Body of pancreas (tissue), 4 donors: ENCODE measurements around the gene BMP10.

Source experiments
- CTCF ChIP-seq, 7 experiments: fragments of 450-650 bp in 4 of 7; fragments of 200-600 bp in 3 of 7; sonication (generic) in 3 of 7; IDR thresholded peaks; one replicate each; pipeline ENCODE4 v1.5.1; 2016 to 2019; ENCODE audit warnings: antibody characterized with exemption in 7 of 7
- POLR2A ChIP-seq, 3 donors: fragments of 450-650 bp; IDR thresholded peaks; one replicate each; pipeline ENCODE4 v1.6.1; 2016; ENCODE audit warnings: antibody characterized with exemption in 3 of 3, mild to moderate bottlenecking in 2 of 3

- TF ChIP-seq CTCF (IDR thresholded peaks at IDR 0.05) (no peak), POLR2A (IDR thresholded peaks at IDR 0.05) (no peak)
Measured at GRCh38 chr2:68835621-68836020, 35.6 kb downstream of the BMP10 start.
